ENCODE results near the gene TBXAS1. TPM values are rescaled to one million over a fixed set of nuclear protein-coding genes. Genes with fewer than 3 reads are reported as not detected.

TBXAS1 gene
- total RNA-seq, 1 experiment from 2014 or later, result 2.2 TPM

DNA sequence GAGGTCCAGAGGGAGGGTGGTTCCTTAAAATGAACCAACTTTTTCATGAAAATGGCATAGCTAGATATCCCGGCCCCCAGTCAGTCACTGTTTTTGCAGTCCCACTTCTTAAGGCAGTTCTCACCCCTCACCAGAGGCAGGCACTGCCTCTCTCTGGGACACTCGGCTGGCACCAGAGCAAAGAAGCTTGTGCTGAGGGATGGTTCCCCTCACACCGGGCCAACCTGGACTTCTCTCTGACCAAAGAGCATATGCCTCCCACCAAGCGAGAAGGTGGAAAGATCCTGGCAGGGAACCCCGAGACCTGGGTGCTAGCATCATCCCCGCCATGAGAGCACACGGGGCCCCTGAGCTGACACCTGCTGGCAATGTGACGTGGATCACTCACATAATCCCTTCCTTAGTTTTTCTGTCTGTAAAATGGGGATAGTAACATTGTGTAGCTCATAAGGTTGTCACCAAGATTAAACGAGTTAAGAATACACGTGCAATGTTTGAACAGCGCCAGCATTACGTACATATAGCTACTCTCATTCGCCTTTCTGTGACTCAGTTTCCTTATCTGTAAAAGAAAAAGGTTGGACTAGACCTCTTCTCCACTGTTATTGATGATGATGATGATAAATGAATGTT lies 145.2 kb downstream of the TBXAS1 start:
- no peak overlapping the region for H3K4me2 ChIP-seq
- H3K9me2 ChIP-seq (ENCODE audit: insufficient read depth), result no peaks in the 10 kb centered on the region
- no peaks in the 10 kb centered on the region for H3K4me1 ChIP-seq (replicated peaks; ENCODE audit: insufficient read depth)
- ChIA-PET CTCF (no interaction called here), POLR2A (ENCODE audit: unreplicated experiment) (no interaction called here)
- intact Hi-C loops (cut with micrococcal nuclease; ENCODE audit: unreplicated experiment), result no loop called here
- no TSS peak for BruUV-seq (replicated peaks)
- H3F3A ChIP-seq (ENCODE audit: insufficient read depth, low read depth), result no peaks in the 10 kb centered on the region
- peaks cover 4% of the 10 kb centered on the region; the same call in 1 of the 2 replicates for H3K27me3 ChIP-seq (ENCODE audit: insufficient read depth, low read depth)
- TF ChIP-seq, protein P1, sequence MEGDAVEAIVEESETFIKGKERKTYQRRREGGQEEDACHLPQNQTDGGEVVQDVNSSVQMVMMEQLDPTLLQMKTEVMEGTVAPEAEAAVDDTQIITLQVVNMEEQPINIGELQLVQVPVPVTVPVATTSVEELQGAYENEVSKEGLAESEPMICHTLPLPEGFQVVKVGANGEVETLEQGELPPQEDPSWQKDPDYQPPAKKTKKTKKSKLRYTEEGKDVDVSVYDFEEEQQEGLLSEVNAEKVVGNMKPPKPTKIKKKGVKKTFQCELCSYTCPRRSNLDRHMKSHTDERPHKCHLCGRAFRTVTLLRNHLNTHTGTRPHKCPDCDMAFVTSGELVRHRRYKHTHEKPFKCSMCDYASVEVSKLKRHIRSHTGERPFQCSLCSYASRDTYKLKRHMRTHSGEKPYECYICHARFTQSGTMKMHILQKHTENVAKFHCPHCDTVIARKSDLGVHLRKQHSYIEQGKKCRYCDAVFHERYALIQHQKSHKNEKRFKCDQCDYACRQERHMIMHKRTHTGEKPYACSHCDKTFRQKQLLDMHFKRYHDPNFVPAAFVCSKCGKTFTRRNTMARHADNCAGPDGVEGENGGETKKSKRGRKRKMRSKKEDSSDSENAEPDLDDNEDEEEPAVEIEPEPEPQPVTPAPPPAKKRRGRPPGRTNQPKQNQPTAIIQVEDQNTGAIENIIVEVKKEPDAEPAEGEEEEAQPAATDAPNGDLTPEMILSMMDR (conservative IDR thresholded peaks at IDR 0.05), result no peak
- TF ChIP-seq EZH2 (IDR thresholded peaks at IDR 0.05; ENCODE audit: low read depth), result no peak
- no peaks in the 10 kb centered on the region for H4K20me1 ChIP-seq (ENCODE audit: insufficient read depth)
- no peak overlapping the region for H3K4me3 ChIP-seq
- H3K27ac ChIP-seq, result no peak overlapping the region
- no peaks in the 10 kb centered on the region for H3K79me2 ChIP-seq (ENCODE audit: low read depth)
- no peaks in the 10 kb centered on the region for H3K9me3 ChIP-seq (ENCODE audit: insufficient read depth, low read depth)
- H3K36me3 ChIP-seq (ENCODE audit: low read depth), result no peaks in the 10 kb centered on the region
- no peak overlapping the region for H2AFZ ChIP-seq
- DNase-seq, result no peak

DNA sequence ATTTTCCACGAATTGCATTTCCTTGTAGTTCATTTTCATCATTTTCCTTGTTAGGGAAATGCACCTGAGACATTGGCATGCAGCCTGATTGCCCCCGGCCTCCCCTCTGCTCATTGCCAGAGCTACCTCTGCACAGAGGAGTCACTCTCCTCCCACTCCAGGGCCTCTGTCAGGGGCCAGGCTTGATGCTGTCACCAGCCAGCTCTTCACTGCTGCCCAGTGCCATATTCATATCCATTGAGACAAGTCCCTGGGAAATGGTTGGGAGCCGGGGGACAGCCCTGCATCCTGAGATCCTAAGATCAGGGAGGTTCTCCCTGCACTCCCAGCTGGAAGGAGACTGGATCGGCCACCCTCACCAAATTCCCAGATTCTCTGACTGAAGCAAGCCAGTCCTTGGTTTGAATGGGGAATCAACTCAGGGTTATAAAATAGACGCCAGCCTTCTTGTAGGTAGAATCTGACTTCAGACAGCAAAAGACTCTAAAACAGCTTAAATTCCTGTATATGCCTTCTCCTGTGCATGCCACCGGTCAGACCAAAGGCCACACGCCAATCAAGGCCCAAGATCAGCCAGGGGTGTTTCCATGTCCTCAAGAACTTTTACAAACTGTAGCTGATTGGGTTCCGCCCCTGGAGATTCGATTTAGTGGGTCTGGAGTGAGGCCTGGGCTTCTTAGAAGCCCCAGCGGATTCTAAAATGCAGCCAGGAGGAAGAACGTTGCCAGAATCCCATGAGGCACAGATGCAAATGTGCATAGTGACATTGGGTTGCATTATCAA lies 147.2 kb downstream of the TBXAS1 start:
- no peak overlapping the region for H3K4me2 ChIP-seq
- TF ChIP-seq, protein P1 (conservative IDR thresholded peaks at IDR 0.05), result no peak
- TF ChIP-seq EZH2 (IDR thresholded peaks at IDR 0.05; ENCODE audit: low read depth), result no peak
- no peaks in the 10 kb centered on the region for H3K9me3 ChIP-seq (ENCODE audit: insufficient read depth, low read depth)
- no peaks in the 10 kb centered on the region for H3F3A ChIP-seq (ENCODE audit: insufficient read depth, low read depth)
- no peaks in the 10 kb centered on the region for H3K79me2 ChIP-seq (ENCODE audit: low read depth)
- H3K4me3 ChIP-seq, result no peak overlapping the region
- no peaks in the 10 kb centered on the region for H3K4me1 ChIP-seq (replicated peaks; ENCODE audit: insufficient read depth)
- no peaks in the 10 kb centered on the region for H3K36me3 ChIP-seq (ENCODE audit: low read depth)
- no peak overlapping the region for H3K27ac ChIP-seq
- H4K20me1 ChIP-seq (ENCODE audit: insufficient read depth), result no peaks in the 10 kb centered on the region
- no peak overlapping the region for H2AFZ ChIP-seq
- CTCF ChIA-PET, result interaction anchor here (0.5 kb wide), 1 partner anchor 389 kb away, joined by 4 read pairs; no protein-coding TSS in a partner anchor
- peaks cover 4% of the 10 kb centered on the region; the same call in 1 of the 2 replicates for H3K27me3 ChIP-seq (ENCODE audit: insufficient read depth, low read depth)
- no peaks in the 10 kb centered on the region for H3K9me2 ChIP-seq (ENCODE audit: insufficient read depth)
- no peak for DNase-seq
- POLR2A ChIA-PET (ENCODE audit: unreplicated experiment), result no interaction called here
- intact Hi-C loops (cut with micrococcal nuclease; ENCODE audit: unreplicated experiment), result no loop called here
- no TSS peak for BruUV-seq (replicated peaks)

DNA sequence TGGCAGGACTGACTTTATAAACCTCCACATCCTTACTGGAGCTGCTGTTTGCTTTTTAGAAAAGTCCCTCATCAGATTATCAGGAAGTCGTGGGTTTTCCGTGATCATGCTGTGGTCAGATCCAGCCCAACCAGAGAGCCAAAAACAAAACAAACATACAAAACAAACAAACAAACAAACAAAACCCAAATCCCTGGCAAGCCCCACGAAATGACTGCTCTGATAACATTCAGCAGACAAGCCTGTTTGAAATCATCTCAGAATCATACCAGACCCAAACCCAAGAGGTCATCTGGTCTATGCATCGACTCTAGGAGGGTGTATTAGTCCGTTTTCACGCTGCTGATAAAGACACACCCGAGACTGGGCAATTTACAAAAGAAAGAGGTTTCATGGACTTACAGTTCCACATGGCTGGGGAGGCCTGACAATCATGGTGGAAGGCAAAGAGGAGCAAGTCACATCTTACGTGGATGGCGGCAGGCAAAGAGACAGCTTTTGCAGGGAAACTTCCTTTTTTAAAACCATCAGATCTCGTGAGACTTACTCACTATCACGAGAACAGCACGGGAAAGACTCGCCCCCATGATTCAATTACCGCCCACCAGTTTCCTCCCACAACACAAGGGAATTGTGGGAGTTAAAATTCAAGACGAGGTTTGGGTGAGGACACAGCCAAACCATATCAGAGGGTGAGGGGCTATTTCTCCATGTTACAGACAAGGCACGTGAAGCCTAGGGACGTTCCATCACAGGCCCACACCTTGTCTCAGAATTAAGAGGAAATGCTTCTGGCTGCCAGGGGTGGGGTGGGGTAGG lies 148.0 kb downstream of the TBXAS1 start:
- TF ChIP-seq EZH2 (IDR thresholded peaks at IDR 0.05; ENCODE audit: low read depth), result no peak
- TF ChIP-seq, protein P1 (conservative IDR thresholded peaks at IDR 0.05), result no peak
- no peaks in the 10 kb centered on the region for H3F3A ChIP-seq (ENCODE audit: insufficient read depth, low read depth)
- H3K4me3 ChIP-seq, result no peak overlapping the region
- ChIA-PET POLR2A (ENCODE audit: unreplicated experiment) (no interaction called here), CTCF (no interaction called here)
- DNase-seq, result no peak
- no peak overlapping the region for H3K27ac ChIP-seq
- H3K4me2 ChIP-seq, result no peak overlapping the region
- H3K9me3 ChIP-seq (ENCODE audit: insufficient read depth, low read depth), result no peaks in the 10 kb centered on the region
- H4K20me1 ChIP-seq (ENCODE audit: insufficient read depth), result no peaks in the 10 kb centered on the region
- no peak overlapping the region for H2AFZ ChIP-seq
- no peaks in the 10 kb centered on the region for H3K79me2 ChIP-seq (ENCODE audit: low read depth)
- H3K27me3 ChIP-seq (ENCODE audit: insufficient read depth, low read depth), result 0 out of 2 replicates have a peak, but pooled peaks cover 4% of the 10 kb centered on the region
- no peaks in the 10 kb centered on the region for H3K4me1 ChIP-seq (replicated peaks; ENCODE audit: insufficient read depth)
- intact Hi-C loops (cut with micrococcal nuclease; ENCODE audit: unreplicated experiment), result no loop called here
- no peaks in the 10 kb centered on the region for H3K9me2 ChIP-seq (ENCODE audit: insufficient read depth)
- H3K36me3 ChIP-seq (ENCODE audit: low read depth), result no peaks in the 10 kb centered on the region
- no TSS peak for BruUV-seq (replicated peaks)
